Lower lobe of right lung (tissue), 2 donors: ENCODE results near the gene CCDC107. TPM values are rescaled to one million over a fixed set of nuclear protein-coding genes. Genes with fewer than 3 reads are reported as not detected.

Experiments
- ATAC-seq, 2 donors: fragments of 200-7000 bp; cut with Tn5 transposase; one replicate each; pipeline ENCODE4 v1.9.1; 2020 to 2022; ENCODE audit warnings: mild to moderate bottlenecking in 2 of 2, moderate library complexity in 2 of 2
- DNase-seq: peaks from one replicate; pipeline ENCODE4 v3.0.0-alpha.2; 2020
- H3K27ac ChIP-seq: fragments of 200-600 bp; one replicate; pipeline ENCODE4 v1.8.0; 2022
- H3K27me3 ChIP-seq: fragments of 200-600 bp; one replicate; pipeline ENCODE4 v1.8.0; 2022; ENCODE audit warnings: low read depth
- H3K36me3 ChIP-seq: fragments of 200-600 bp; one replicate; pipeline ENCODE4 v1.8.0; 2022; ENCODE audit warnings: mild to moderate bottlenecking
- H3K4me1 ChIP-seq: fragments of 200-600 bp; one replicate; pipeline ENCODE4 v1.8.0; 2022
- H3K4me3 ChIP-seq: fragments of 200-600 bp; one replicate; pipeline ENCODE4 v1.8.0; 2022; ENCODE audit warnings: mild to moderate bottlenecking
- H3K9me3 ChIP-seq: fragments of 200-600 bp; one replicate; pipeline ENCODE4 v1.8.0; 2022
- intact Hi-C: fragments of 100-400 bp; cut with DNase I; formaldehyde crosslinking; loops from one replicate; pipeline ENCODE4 v1.11.0; 2022
- total RNA-seq: library from RNA; stranded (reverse); fragmentation: NEBNext Ultra II Directional; extraction: Animal tissue kit (Norgen Biotek cat#: 25700); gene quantifications from one replicate; pipeline ENCODE4 v1.2.1, GENCODE V29; 2021
- TF ChIP-seq, protein P1 (sequence below): fragments of 200-600 bp; IDR thresholded peaks from one replicate; pipeline ENCODE4 v1.8.0; 2022; ENCODE audit warnings: antibody characterized with exemption, mild to moderate bottlenecking
- donor health status: DM: no; HTN: yes; CAD: no; lungs with severe emphysema.

The CCDC107 gene
- total RNA-seq, 1 donor from 2014 or later = 28.9 TPM

DNA sequence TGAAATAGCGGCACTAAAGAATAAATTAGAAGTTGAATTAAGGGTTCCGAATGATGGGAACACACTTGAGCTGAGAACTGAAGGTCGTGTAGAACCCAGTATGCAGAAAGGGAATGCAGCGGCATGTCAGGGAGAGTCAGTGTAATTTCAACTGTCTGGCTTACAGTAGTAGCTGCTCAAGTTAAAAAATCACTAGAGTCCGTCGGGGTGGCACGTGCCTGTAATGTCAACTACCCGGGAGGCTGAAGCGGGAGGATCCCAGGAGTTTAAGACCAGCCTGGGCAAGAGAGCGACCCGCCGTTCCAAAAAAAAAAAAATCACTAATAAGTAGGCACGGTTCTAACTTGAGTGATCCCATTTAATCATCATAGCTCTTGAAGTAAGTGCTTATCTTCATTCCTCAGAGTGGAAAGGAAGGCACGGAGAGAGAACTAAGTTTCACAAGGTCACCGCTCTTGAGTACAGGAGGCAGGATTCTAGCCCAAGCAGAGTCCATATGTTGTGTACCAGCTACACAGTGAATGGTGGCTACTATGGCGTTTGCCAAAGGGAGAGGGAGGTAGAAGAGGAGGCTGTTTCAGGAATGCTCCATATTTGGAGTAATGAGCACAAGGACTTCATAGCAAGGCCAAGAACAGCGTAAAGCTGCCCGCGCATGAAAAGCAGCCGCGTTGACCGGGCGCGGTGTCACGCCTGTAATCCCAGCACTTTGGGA is 1.1 kb upstream of the CCDC107 start:
- peak overlapping the region; percentile 85 for H3K4me3 ChIP-seq
- ATAC-seq = peak; percentile 24 to 38
- H3K4me1 ChIP-seq = peaks cover 47% of the 10 kb centered on the region
- H3K27me3 ChIP-seq = no peaks in the 10 kb centered on the region
- intact Hi-C loops = no loop called here
- no peak for DNase-seq
- peaks cover 21% of the 10 kb centered on the region for H3K36me3 ChIP-seq
- H3K9me3 ChIP-seq = no peaks in the 10 kb centered on the region
- H3K27ac ChIP-seq = peak overlapping the region; percentile 97
- TF ChIP-seq, protein P1, sequence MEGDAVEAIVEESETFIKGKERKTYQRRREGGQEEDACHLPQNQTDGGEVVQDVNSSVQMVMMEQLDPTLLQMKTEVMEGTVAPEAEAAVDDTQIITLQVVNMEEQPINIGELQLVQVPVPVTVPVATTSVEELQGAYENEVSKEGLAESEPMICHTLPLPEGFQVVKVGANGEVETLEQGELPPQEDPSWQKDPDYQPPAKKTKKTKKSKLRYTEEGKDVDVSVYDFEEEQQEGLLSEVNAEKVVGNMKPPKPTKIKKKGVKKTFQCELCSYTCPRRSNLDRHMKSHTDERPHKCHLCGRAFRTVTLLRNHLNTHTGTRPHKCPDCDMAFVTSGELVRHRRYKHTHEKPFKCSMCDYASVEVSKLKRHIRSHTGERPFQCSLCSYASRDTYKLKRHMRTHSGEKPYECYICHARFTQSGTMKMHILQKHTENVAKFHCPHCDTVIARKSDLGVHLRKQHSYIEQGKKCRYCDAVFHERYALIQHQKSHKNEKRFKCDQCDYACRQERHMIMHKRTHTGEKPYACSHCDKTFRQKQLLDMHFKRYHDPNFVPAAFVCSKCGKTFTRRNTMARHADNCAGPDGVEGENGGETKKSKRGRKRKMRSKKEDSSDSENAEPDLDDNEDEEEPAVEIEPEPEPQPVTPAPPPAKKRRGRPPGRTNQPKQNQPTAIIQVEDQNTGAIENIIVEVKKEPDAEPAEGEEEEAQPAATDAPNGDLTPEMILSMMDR = no peak

DNA sequence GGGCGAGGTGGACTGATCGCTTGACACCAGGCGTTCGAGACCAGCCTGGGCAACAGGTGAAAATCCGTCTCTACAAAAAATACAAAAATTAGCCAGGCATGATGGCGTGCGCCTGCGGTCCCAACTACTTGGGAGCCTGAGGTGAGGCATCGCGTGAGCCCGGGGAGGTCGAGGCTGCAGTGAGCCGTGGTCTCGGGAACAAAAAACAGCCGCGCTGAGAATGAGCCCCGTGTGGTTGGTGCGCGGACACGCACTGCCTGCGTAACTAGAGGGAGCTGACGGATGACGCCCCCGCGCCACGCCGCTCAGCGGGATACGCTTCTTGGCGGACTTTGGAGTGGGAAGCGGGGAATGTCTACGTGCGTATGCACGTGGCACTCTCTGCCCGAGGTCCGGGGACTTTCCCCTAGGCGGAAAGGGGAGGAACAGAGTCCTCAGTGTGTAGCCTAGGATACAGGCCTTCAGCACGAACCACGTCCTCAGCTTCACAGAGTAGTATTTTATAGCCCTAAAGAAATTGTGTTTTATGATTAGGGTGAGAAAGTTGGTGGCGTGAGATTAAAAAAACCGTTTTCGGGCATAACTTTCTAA is 451 bp upstream of the CCDC107 start, which contains the start of gene RMRP:
Gene RMRP, minus strand, starts transcription at position 474 of the 591 bp plus-strand sequence.
- H3K4me3 ChIP-seq = peak within 1 kb of the TSS; percentile 85
- H3K9me3 ChIP-seq = no peaks in the 10 kb centered on the region
- intact Hi-C loops = no loop called here
- H3K36me3 ChIP-seq = peaks cover 21% of the 10 kb centered on the region
- TF ChIP-seq, protein P1 = peak; percentile 53
- peaks cover 41% of the 10 kb centered on the region for H3K4me1 ChIP-seq
- peak within 1 kb of the TSS; percentile 97 for H3K27ac ChIP-seq
- ATAC-seq (peak; percentile 97), DNase-seq (peak; percentile 98)
- no peaks in the 10 kb centered on the region for H3K27me3 ChIP-seq

DNA sequence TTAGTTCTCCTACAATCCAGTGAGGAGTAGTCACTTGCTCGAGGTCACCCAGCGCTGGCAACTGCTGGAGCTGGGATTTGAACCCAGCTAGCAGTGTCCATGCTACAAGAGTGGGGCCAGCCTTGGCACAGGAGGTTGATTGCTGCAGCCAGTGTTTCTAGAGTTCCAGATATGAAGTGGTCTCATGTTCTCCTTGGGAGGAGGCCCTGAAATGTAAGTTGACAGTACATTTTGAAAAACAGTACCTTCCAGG is 802 bp downstream of the CCDC107 start:
- TF ChIP-seq, protein P1 = no peak
- intact Hi-C loops = no loop called here
- DNase-seq = no peak
- Histone ChIP-seq H3K27ac (peak overlapping the region; percentile 97), H3K27me3 (no peaks in the 10 kb centered on the region), H3K4me1 (peaks cover 34% of the 10 kb centered on the region), H3K36me3 (peaks cover 21% of the 10 kb centered on the region), H3K4me3 (peak overlapping the region; percentile 85), H3K9me3 (no peaks in the 10 kb centered on the region)
- peak in 1 of 2 donors; percentile 2 for ATAC-seq

- intact Hi-C loops = no loop called here
- H3K4me3 ChIP-seq = peak overlapping the region; percentile 85
- H3K9me3 ChIP-seq = no peaks in the 10 kb centered on the region
- DNase-seq (no peak), ATAC-seq (no peak)
- peak overlapping the region; percentile 97 for H3K27ac ChIP-seq
- peaks cover 21% of the 10 kb centered on the region for H3K36me3 ChIP-seq
- TF ChIP-seq, protein P1 = no peak
- no peaks in the 10 kb centered on the region for H3K27me3 ChIP-seq
- H3K4me1 ChIP-seq = peaks cover 34% of the 10 kb centered on the region
Observed at GRCh38 chr9:35659340-35659739, 1.2 kb downstream of the CCDC107 start.

- ATAC-seq = no peak
- intact Hi-C loops = no loop called here
Observed at GRCh38 chr9:35660966-35661415, 2.9 kb downstream of the CCDC107 start.

More at GRCh38 chr9:35660966-35661415, 2.9 kb downstream of the CCDC107 start:
- TF ChIP-seq, protein P1 = peak; percentile 31
- H3K36me3 ChIP-seq = peaks cover 21% of the 10 kb centered on the region
- H3K4me3 ChIP-seq = no peak overlapping the region
- no peaks in the 10 kb centered on the region for H3K27me3 ChIP-seq
- H3K4me1 ChIP-seq = peaks cover 46% of the 10 kb centered on the region
- no peak for DNase-seq
- no peaks in the 10 kb centered on the region for H3K9me3 ChIP-seq
- peak overlapping the region; percentile 42 for H3K27ac ChIP-seq
